Brain pericyte (primary cell): ENCODE data around the gene SERGEF.

Experiments used
- DNase-seq: peaks from one replicate; pipeline ENCODE4 v3.0.0-alpha.2; 2012; ENCODE audit warnings: low read depth, low spot score

The SERGEF gene

GRCh38 chr11:17814546-17814945, 198.3 kb downstream of the SERGEF start:
- no peak for DNase-seq

GRCh38 chr11:17813391-17814059, 199.3 kb downstream of the SERGEF start:
- no peak for DNase-seq

DNA sequence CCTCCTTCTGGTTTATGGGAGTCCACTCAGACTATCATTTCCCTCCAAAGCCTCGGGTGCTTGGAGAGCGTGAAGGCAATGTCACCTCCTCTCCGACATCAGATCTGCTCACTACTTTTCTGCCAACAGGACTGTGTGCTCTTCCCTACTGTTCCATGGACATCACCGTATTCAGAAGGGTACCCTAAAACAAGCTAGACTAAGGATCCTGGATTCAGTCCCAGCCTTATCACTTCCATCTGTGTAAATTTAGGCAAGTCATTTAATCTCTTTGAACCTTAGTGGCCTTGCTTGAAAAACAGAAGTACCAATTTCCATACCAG, 200.0 kb downstream of the SERGEF start:
- no peak for DNase-seq

DNA sequence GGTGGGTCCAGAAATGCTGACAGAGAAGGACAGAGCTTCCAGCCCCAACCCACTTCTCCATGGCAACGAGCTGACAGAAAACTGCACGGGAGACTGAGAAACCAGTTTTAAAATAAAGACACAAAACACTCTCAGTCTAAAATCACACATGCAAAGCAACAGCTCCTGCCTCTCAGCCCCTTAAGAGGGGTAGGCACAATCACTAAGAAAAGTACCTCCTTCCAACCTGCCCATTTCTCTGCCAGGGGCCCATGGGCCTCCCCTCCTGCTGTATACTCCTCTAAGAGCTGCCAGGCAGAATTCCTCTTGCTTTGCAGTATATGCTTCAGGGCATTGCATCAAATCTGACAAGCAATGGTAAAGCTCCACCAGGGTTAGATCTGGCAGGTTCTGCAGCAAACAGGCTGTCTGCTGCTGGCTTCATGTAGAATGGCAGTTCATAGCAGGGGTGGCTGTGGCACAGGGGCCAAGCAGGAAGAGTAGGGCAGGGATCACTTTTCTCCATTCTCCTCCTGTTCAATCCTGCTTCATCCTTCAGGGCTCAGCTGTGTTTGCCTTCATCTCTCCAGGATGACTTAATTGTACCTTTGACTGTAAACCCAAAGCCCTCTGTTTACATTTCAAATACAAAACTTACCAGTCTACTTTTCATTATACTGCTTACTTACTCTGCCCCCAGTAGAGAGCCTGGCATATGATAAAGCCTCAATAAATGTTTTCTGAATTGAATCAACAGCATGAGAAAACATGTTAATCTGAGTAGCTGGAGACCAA, 200.6 kb downstream of the SERGEF start:
- DNase-seq = no peak

DNA sequence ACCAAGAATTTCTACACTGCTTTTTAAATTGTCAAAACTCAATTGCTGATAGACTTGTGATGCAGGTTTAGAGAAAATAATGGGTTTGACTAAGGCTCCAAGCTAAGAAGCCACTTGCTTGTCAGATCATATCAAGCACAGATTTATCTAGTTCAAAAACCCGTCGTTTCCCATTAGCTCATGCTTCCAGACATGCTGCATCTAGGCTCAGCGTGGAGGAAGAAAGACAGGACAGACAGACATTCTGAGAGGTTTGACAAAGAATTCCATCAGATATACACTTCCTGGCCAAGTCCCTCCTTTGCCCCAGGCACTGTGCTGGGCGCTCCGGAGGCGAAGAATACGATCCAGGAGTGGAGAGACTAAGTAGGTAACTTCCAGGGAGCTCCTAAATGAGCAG, 201.5 kb downstream of the SERGEF start:
- DNase-seq = no peak

- DNase-seq = no peak
Measured at GRCh38 chr11:17810746-17811145, 202.1 kb downstream of the SERGEF start.

DNA sequence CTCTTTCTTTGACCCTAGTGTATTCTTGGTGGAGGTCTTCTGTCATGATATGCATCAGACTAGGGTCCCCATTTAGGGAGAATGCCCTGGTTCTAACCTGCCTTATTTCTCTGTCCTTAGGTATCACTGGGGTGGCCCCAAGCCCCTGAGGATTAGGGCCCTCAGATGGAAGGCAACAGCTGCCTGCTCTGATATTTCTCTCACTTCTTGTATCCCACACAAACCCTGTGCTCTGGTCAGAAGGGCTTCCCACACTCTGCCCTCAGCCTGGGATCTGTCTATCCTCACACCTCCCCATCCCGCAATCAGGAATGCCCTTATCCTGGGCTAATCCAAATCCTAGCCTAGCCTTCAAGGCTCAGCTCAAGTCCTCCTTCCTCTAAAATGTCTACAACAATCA, 202.8 kb downstream of the SERGEF start:
- DNase-seq = no peak

DNA sequence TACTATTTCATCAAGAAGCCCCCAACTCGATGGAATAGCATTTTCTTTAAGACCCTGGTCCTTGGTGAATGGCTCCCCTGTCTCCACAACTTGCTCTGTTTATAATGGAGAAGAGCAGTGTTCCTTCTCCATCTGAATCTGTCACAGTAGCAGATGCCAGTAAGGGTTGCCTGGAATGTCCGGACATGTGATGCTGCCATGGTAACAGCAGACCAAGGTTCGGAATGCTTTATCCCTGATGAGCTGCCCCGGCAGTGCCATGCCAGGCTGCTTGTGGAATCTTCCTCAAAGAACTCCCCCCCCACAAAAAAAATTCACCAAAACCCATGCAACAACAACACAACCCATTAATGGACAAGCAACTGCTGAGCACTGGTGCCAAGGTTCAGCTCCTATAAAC, 205.8 kb downstream of the SERGEF start:
- no peak for DNase-seq

- no peak for DNase-seq
Measured at GRCh38 chr11:17805873-17806272, 207.0 kb downstream of the SERGEF start.

GRCh38 chr11:17805043-17805442, 207.8 kb downstream of the SERGEF start:
- DNase-seq = no peak

DNA sequence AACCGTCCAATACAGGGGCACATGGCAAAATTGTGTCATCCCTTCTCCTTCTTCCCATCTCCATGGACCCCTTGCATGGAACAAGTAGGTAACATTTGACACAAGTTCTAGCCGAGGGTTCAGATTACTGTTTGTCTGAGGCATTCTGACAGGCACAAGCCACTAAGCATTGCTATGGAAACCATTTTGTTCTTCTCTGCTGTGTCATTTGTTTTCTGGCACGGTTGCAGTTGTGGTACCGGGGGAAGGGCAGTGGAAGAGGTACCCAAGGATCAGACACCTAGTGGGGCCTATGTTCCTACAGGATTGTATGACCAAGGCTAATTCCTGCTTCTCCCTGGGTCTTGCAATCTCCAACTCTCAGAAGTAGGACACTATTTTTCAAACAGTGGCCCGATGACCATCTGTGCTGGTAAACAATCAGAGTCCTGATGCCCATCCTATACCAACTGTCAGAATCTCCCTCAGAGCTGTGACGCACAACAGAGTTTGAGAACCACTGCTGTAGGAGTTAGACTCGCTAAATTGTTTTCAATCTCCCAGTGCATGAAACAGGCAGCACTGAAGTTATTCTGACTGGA, 209.0 kb downstream of the SERGEF start:
- DNase-seq = no peak

- no peak for DNase-seq
Measured at GRCh38 chr11:17802491-17802890, 210.4 kb downstream of the SERGEF start.

- no peak for DNase-seq
Measured at GRCh38 chr11:17801166-17801565, 211.7 kb downstream of the SERGEF start.

- DNase-seq = no peak
Measured at GRCh38 chr11:17799147-17799546, 213.7 kb downstream of the SERGEF start.

DNA sequence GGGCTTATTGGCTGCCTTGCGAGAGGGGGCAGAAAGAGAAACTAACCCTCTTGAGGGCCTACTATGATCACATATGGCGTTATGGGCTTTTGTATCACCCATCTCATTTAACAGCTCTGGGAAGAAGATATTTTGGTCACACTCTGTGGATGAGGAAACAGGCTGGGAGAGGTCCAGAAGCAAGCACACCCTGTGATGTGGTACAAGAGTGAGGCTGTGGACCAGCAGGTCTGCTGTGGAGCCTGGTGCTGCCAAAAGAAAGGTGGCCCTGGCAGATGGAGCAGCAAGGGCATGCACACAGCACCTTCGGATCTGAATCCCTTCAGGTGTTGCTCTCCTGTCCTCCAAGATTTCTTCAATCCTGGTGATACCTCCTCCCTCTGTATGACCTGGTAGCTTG, 214.1 kb downstream of the SERGEF start:
- no peak for DNase-seq

DNA sequence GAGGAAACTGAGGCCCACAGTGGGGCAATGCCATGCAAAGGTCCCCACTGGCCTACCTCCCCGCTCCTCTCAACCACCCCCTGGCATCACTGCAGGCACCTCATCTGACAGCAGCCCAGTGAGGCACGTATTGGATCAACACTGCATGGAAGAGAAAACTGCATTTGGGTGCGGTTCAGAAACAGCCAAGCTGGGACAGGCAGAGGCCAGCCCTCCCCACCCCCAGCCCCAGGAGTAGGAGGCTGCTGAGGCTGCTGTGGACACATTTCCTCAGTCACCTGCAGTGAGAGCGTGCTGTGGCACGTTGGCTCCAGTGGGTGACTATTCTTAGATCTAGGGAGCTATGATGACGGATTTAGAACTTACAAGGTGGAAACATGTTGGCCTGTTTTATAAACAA, 214.6 kb downstream of the SERGEF start:
- DNase-seq = no peak

DNA sequence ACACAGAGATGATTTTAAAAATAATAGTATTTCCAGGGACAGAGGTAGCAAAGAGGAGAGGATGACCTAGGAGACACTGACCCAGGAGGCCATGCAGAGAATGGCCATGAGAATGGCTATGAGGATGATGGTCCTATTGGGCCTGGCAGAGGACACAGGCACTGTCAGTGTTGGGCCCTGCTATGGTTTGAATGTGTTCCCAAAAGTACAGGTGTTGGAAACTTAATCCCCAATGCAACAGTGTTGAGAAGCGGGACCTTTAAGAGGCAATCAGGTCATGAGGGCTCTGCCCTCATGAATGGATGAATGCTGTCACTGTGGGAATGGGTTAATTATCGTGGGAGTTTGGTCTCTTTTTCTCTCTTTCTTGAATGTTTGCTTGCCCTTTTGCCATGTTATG, 216.7 kb downstream of the SERGEF start:
- no peak for DNase-seq

DNA sequence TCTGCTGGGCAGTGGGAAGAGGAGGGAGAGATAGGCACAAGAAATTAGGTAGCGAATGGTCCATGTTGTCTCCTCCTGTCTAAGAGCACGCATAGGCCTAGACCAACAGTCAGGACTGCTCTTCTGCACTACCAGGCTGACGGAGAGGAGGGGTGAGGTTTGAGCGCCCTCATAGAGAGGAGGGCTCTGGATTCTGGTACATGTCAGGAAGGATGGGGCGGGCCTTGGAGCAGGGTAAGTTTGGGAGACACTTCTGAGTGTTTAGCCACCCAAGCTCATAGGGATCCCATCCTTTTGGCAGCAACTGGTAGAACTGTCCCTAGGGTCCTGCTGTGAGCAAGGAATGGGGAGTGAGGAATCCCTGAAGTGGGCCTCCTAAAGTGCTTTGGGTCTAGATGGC, 217.9 kb downstream of the SERGEF start:
- no peak for DNase-seq

DNA sequence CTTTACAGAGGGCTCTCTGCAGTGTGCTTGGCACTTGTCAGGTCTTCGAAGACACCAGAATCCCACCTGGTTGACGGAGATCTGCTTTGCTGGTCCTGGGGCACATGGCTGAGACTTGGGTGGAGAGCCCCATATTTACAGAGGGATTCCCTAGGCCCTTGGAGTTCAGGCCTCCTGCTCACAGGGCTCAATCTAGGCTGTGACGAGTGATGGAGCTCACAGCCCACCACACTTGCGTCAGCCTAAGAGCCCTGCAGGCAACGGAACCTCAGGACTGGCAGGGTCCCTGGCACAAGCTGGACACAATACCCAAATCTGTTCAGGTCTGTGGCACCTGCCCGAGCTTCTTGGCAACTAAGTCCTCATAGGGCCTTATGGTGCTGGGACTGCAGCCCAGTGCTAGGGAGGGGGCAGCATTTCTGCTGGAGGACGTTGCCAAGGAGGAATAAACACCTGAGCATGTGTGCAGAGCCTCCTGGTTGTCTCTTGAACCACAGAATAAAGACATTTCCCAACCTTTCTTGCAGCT, 219.1 kb downstream of the SERGEF start:
- DNase-seq = no peak

DNA sequence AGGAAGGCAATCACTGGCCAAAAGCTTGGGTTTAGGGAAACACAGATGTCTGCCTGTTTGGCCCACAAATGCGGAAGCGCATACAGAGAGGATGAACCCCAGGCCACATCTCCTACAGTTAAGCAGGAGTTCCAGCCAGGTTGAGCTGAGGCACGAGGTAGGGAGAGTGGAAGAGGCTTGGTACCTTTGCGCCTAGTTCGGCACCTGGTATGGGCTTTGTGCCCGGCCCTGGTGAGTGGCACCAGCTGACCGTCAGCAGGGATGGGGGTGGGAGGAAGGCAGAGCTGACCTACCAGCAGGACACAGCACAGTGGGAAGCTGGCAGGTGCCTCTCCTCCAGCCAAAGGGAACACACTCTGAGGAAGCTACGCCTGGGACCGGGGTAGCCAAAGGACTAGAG, 220.7 kb downstream of the SERGEF start:
- no peak for DNase-seq

DNA sequence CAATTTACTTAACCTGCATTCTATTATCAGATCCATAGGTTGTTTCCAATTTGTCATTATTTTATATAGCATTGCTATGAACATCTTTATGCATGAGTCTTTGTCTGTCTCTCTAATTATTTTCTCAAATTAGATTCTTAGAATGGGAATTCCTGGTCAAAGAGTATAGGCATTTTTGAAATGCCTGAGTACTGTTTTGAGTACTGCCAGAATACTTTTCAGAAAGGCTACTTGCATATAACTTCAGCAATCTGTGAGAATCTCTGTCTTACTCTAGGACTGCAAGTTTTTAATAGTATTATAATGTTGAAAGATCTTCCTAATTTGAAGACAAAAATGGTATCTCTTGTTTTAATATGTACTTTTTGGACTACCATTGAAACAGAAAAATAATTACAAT, 221.7 kb downstream of the SERGEF start:
- DNase-seq = no peak

- DNase-seq = peak; percentile 26
Measured at GRCh38 chr11:17790453-17790852, 222.4 kb downstream of the SERGEF start.

- DNase-seq = no peak
Measured at GRCh38 chr11:17788084-17788483, 224.8 kb downstream of the SERGEF start.
